Kidney capillary endothelial cell (primary cell): Measurements from ENCODE around the gene VTA1.

Experiments used
- DNase-seq: peaks from one replicate; pipeline ENCODE4 v3.0.0-alpha.2; 2018; ENCODE audit warnings: low spot score

Gene VTA1

DNA sequence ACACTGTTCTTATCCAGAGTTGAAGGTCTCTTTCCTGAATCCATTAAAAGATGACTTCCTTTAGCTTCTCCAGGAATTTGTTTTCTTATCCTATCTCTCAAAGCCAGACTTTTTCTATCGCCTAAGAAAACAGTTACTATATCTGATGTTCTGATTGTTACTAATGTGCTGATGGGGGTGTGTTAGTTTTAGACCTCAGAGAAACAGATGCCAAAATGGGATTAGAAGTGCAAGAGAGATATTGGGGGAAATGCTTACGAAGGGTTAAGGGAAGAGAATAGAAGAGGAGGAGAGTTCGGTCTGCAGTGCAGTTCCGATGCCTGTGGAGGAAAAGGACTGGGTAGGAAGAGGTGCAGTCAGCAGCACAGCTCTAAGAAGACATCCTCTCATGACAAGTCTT is 119.0 kb downstream of the VTA1 start:
- DNase-seq, result no peak

DNA sequence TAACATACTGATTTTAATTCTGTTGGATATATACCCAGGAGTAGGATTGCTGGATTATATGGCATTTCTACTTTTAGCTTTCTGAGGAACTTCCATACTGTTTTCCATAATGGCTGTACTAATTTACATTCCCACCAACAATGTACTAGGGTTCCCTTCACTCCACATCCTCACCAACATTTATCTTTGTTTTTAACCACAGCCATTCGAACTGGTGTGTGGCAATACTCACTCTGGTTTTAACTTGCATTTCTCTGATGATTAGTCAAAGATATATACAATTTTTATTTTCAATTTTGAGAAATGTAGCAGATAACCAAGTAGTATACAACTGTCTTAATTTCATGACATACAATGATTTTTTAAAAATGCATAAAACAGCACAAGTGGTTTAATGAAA is 124.4 kb downstream of the VTA1 start:
- DNase-seq, result no peak
